Measurements from ENCODE around the gene MMP7. TPM values are rescaled to one million over a fixed set of nuclear protein-coding genes. Genes with fewer than 3 reads are reported as not detected.

The MMP7 gene
- total RNA-seq, 1 donor from 2014 or later, result not detected

DNA sequence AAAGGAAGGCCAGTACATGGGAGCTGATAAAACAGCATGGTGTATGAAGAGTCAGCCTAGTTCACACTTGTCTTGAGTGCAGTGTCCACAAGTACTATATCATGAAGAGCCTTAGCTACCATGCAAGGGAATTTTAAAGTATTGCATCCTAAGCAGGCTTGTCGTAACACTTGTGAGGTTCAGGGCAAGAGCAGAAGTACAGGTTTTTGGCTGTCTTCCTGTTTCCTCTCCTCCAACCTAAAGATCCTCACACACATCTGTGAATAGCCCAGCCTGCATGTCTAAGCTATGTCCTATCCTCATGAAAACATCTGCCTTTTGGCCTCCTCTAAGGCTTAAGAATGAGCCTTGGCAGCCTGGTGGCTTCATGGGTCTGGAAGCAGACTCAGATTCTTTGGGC is 43.3 kb downstream of the MMP7 start:
- TF ChIP-seq, protein P1, sequence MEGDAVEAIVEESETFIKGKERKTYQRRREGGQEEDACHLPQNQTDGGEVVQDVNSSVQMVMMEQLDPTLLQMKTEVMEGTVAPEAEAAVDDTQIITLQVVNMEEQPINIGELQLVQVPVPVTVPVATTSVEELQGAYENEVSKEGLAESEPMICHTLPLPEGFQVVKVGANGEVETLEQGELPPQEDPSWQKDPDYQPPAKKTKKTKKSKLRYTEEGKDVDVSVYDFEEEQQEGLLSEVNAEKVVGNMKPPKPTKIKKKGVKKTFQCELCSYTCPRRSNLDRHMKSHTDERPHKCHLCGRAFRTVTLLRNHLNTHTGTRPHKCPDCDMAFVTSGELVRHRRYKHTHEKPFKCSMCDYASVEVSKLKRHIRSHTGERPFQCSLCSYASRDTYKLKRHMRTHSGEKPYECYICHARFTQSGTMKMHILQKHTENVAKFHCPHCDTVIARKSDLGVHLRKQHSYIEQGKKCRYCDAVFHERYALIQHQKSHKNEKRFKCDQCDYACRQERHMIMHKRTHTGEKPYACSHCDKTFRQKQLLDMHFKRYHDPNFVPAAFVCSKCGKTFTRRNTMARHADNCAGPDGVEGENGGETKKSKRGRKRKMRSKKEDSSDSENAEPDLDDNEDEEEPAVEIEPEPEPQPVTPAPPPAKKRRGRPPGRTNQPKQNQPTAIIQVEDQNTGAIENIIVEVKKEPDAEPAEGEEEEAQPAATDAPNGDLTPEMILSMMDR (IDR thresholded peaks at IDR 0.05), result no peak
- Mint-ChIP-seq H3K4me3 (ENCODE audit: unreplicated experiment) (no peak overlapping the region), H3K27ac (ENCODE audit: unreplicated experiment) (no peak overlapping the region)

GRCh38 chr11:102486584-102486983 is 44.0 kb downstream of the MMP7 start:
- H3K27ac Mint-ChIP-seq (ENCODE audit: unreplicated experiment), result no peak overlapping the region
- TF ChIP-seq, protein P1 (IDR thresholded peaks at IDR 0.05), result no peak
- H3K9me3 Mint-ChIP-seq (ENCODE audit: unreplicated experiment), result no peaks in the 10 kb centered on the region
- no peaks in the 10 kb centered on the region for H3K36me3 Mint-ChIP-seq (ENCODE audit: unreplicated experiment)
- DNase-seq (ENCODE audit: extremely low spot score, unreplicated experiment), result no peak
- no peaks in the 10 kb centered on the region for H3K27me3 Mint-ChIP-seq (ENCODE audit: unreplicated experiment)
- no peak overlapping the region for H3K4me3 Mint-ChIP-seq (ENCODE audit: unreplicated experiment)
- H3K4me1 Mint-ChIP-seq (ENCODE audit: unreplicated experiment), result peaks cover 20% of the 10 kb centered on the region

More for the DNA sequence above, 43.3 kb downstream of the MMP7 start:
- no peaks in the 10 kb centered on the region for H3K36me3 Mint-ChIP-seq (ENCODE audit: unreplicated experiment)
- no peaks in the 10 kb centered on the region for H3K9me3 Mint-ChIP-seq (ENCODE audit: unreplicated experiment)
- no peaks in the 10 kb centered on the region for H3K27me3 Mint-ChIP-seq (ENCODE audit: unreplicated experiment)
- H3K4me1 Mint-ChIP-seq (ENCODE audit: unreplicated experiment), result peaks cover 20% of the 10 kb centered on the region
- no peak for DNase-seq (ENCODE audit: extremely low spot score, unreplicated experiment)

DNA sequence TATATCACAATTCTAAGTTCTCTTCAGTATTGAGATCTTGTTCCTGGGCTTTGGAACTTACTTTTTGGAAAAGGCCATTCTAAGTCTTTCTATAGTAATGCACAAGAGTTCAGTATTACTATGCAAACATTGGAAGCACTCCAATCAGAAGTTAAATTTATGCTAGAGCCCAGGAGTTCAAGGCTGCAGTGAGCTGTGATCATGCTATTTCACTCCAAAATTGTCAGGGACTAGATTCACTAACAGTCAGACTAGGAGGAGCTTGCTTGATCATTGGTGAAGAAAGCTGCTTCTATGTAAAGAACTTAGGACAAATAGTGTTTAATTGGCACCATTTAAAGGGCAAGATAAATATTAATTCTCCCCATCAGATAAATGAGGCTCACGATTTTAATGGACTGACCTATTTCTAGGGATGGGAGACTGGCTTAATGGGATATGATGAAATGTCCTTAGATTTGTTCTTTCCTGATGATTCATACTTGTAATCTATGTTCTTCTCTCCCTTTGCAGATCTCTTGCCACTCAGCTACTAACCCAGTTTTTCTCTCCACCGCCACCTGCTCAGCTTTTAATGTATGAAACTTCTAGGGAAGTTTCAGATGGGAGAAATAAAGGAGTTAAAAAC is 45.3 kb downstream of the MMP7 start:
- no peak overlapping the region for H3K4me3 Mint-ChIP-seq (ENCODE audit: unreplicated experiment)
- TF ChIP-seq, protein P1 (IDR thresholded peaks at IDR 0.05), result no peak

GRCh38 chr11:102482433-102482832 is 48.1 kb downstream of the MMP7 start:
- H3K27ac Mint-ChIP-seq (ENCODE audit: unreplicated experiment), result no peak overlapping the region
- no peaks in the 10 kb centered on the region for H3K9me3 Mint-ChIP-seq (ENCODE audit: unreplicated experiment)
- peaks cover 4% of the 10 kb centered on the region for H3K4me1 Mint-ChIP-seq (ENCODE audit: unreplicated experiment)
- TF ChIP-seq, protein P1 (IDR thresholded peaks at IDR 0.05), result no peak
- H3K4me3 Mint-ChIP-seq (ENCODE audit: unreplicated experiment), result no peak overlapping the region
- DNase-seq (ENCODE audit: extremely low spot score, unreplicated experiment), result no peak
- no peaks in the 10 kb centered on the region for H3K36me3 Mint-ChIP-seq (ENCODE audit: unreplicated experiment)
- H3K27me3 Mint-ChIP-seq (ENCODE audit: unreplicated experiment), result no peaks in the 10 kb centered on the region

More for the DNA sequence above, 45.3 kb downstream of the MMP7 start:
- DNase-seq (ENCODE audit: extremely low spot score, unreplicated experiment), result no peak
- no peaks in the 10 kb centered on the region for H3K36me3 Mint-ChIP-seq (ENCODE audit: unreplicated experiment)
- no peak overlapping the region for H3K27ac Mint-ChIP-seq (ENCODE audit: unreplicated experiment)
- no peaks in the 10 kb centered on the region for H3K27me3 Mint-ChIP-seq (ENCODE audit: unreplicated experiment)
- H3K4me1 Mint-ChIP-seq (ENCODE audit: unreplicated experiment), result peaks cover 20% of the 10 kb centered on the region
- H3K9me3 Mint-ChIP-seq (ENCODE audit: unreplicated experiment), result no peaks in the 10 kb centered on the region

DNA sequence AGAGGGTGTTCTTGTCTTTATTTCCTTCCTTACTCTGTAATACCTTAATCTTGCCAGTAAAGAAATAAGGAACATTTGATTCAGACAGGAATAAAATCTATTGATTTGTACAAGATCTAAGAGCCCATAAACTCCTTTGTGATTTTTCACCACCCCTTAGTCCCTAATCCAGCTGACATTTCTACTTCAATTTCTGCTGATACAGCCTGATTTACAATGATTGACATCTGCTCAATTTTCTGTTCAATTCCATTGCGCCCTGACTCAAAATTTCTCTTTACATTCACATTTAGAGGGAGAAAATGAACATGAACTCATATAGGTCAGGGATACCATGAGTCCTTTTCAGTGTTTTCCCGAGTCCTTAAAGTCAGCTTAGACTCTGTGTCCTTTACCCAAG is 50.8 kb downstream of the MMP7 start:
- Mint-ChIP-seq H3K27me3 (ENCODE audit: unreplicated experiment) (no peaks in the 10 kb centered on the region), H3K27ac (ENCODE audit: unreplicated experiment) (no peak overlapping the region), H3K9me3 (ENCODE audit: unreplicated experiment) (no peaks in the 10 kb centered on the region), H3K4me1 (ENCODE audit: unreplicated experiment) (peaks cover 20% of the 10 kb centered on the region), H3K36me3 (ENCODE audit: unreplicated experiment) (no peaks in the 10 kb centered on the region), H3K4me3 (ENCODE audit: unreplicated experiment) (no peak overlapping the region)
- no peak for DNase-seq (ENCODE audit: extremely low spot score, unreplicated experiment)
- TF ChIP-seq, protein P1 (IDR thresholded peaks at IDR 0.05), result no peak

Data from osteocyte (in vitro differentiated cells).